PC-3 (cell line): ENCODE measurements around the gene SLC44A3.

Source experiments
- EZH2 ChIP-seq: fragments of 300-600 bp; sonication (generic); IDR thresholded peaks from one replicate; pipeline ENCODE4 v1.6.1; 2017; ENCODE audit warnings: antibody characterized with exemption, mild to moderate bottlenecking, low read length; ENCODE audit not compliant: unreplicated experiment
- EZH2phosphoT487 ChIP-seq: fragments of 300-600 bp; sonication (generic); IDR thresholded peaks from 2 replicates; pipeline ENCODE4 v1.6.1; 2018; ENCODE audit warnings: mild to moderate bottlenecking, antibody characterized with exemption, low read length, borderline replicate concordance
- TF ChIP-seq, protein P1 (sequence below): fragments of 300-600 bp; sonication (generic); conservative IDR thresholded peaks from 2 replicates; pipeline ENCODE4 v1.5.1; 2017; ENCODE audit warnings: antibody characterized with exemption, low read depth, mild to moderate bottlenecking, low read length

DNA sequence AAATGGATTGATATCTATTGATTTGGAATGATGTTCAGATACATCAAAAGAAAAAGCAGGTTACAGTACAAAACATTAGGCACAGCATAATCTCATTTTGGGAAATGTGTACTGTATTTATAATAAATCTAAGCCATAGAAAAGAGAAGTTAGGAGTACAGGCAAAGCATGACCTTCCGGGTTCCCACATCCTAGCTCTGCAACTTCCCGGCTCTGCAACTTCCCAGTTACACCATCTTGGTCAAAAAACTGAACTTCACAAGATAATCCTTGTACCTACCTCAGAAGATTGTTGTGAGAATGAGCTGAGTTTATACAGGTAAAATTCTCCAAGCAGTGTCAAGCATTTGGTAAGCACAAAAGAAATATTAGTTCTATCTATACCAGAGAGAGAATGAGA is 21.7 kb upstream of the SLC44A3 start:
- TF ChIP-seq, protein P1, sequence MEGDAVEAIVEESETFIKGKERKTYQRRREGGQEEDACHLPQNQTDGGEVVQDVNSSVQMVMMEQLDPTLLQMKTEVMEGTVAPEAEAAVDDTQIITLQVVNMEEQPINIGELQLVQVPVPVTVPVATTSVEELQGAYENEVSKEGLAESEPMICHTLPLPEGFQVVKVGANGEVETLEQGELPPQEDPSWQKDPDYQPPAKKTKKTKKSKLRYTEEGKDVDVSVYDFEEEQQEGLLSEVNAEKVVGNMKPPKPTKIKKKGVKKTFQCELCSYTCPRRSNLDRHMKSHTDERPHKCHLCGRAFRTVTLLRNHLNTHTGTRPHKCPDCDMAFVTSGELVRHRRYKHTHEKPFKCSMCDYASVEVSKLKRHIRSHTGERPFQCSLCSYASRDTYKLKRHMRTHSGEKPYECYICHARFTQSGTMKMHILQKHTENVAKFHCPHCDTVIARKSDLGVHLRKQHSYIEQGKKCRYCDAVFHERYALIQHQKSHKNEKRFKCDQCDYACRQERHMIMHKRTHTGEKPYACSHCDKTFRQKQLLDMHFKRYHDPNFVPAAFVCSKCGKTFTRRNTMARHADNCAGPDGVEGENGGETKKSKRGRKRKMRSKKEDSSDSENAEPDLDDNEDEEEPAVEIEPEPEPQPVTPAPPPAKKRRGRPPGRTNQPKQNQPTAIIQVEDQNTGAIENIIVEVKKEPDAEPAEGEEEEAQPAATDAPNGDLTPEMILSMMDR: no peak
- TF ChIP-seq EZH2 (no peak), EZH2phosphoT487 (no peak)
